Prostate gland (tissue), 2 donors: Measurements from ENCODE around the gene GRID1. TPM values are rescaled to one million over a fixed set of nuclear protein-coding genes. Genes with fewer than 3 reads are reported as not detected.

Experiments
- DNase-seq: peaks from one replicate; pipeline ENCODE4 v3.0.0-alpha.2; 2019; ENCODE audit warnings: low spot score
- H3K27ac ChIP-seq, 2 donors: fragments of 200-600 bp; sonication (generic); 2 replicates each; pipeline ENCODE4 v1.5.1; 2017 to 2019
- H3K27me3 ChIP-seq: fragments of 200-600 bp; sonication (generic); replicated peaks from 2 replicates; pipeline ENCODE4 v1.5.1; 2019; ENCODE audit not compliant: insufficient read depth
- H3K36me3 ChIP-seq, 2 donors: fragments of 200-600 bp; sonication (generic); 1 replicate in 1 of 2; 2 replicates in 1 of 2; pipeline versions ENCODE4 v1.5.1 to v1.8.1; 2017 to 2019
- H3K4me1 ChIP-seq: fragments of 200-600 bp; sonication (generic); replicated peaks from 2 replicates; pipeline ENCODE4 v1.5.1; 2019
- H3K4me3 ChIP-seq, 2 donors: fragments of 200-600 bp; sonication (generic); 2 replicates each; pipeline ENCODE4 v1.5.1; 2017 to 2019
- H3K9me3 ChIP-seq: fragments of 200-600 bp; sonication (generic); 2 replicates; pipeline ENCODE4 v1.5.1; 2017
- POLR2A ChIP-seq: fragments of 450-650 bp; IDR thresholded peaks from one replicate; pipeline ENCODE4 v1.6.1; 2016; ENCODE audit warnings: antibody characterized with exemption, mild to moderate bottlenecking
- POLR2AphosphoS5 ChIP-seq: sonication (generic); formaldehyde crosslinking; IDR thresholded peaks from one replicate; pipeline ENCODE4 v1.6.1; 2017; ENCODE audit warnings: antibody characterized with exemption
- WGBS: methylation state at CpG from one replicate; pipeline ENCODE4 v1.1.5; 2018; 5-methylcytosine and 5-hydroxymethylcytosine counted together
- intact Hi-C: fragments of 100-400 bp; cut with DNase I; formaldehyde crosslinking; loops from one replicate; pipeline ENCODE4 v1.14.2; 2022
- total RNA-seq, 2 donors: library from RNA; depleted of rRNA; stranded (reverse); fragments of >200 nt; gene quantifications; one replicate each; pipeline ENCODE4 v1.1.0, GENCODE V29; 2016
- TF ChIP-seq, protein P1 (sequence below), 4 experiments: fragments of 200-600 bp in 2 of 4; fragments of 450-650 bp in 2 of 4; sonication (generic) in 2 of 4; IDR thresholded peaks; 1 replicate in 3 of 4; 2 replicates in 1 of 4; pipeline ENCODE4 v1.5.1; 2016 to 2019; ENCODE audit warnings: antibody characterized with exemption in 4 of 4, mild to moderate bottlenecking in 2 of 4, moderate library complexity in 2 of 4

GRID1 gene
- total RNA-seq, 2 donors from 2014 or later, result 1.0 to 10.0 TPM

DNA sequence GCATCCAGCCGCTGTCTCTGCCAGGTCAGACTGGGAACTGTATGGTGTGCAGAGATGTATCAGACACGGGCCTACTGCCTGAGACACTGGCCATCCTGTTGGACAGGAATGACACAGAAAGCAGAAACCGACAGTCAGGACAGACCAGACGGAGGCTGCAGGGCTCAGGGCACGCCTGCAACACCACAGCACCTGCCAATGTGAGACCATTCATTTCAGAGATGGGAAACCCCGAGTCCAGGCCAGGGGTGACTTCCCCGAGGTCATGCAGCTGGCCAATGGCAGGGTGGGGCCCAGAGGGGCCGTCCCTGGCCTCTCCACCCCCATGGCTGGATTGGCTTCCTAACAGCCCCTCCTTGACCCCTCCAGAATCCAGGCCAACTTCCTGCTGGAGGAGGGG is 34.7 kb downstream of the GRID1 start:
- intact Hi-C loops, result no loop called here
- H3K4me1 ChIP-seq, result no peaks in the 10 kb centered on the region
- no peaks in the 10 kb centered on the region for H3K27me3 ChIP-seq
- H3K4me3 ChIP-seq, result no peak overlapping the region
- no peak for DNase-seq
- no peaks in the 10 kb centered on the region for H3K36me3 ChIP-seq
- TF ChIP-seq, protein P1, sequence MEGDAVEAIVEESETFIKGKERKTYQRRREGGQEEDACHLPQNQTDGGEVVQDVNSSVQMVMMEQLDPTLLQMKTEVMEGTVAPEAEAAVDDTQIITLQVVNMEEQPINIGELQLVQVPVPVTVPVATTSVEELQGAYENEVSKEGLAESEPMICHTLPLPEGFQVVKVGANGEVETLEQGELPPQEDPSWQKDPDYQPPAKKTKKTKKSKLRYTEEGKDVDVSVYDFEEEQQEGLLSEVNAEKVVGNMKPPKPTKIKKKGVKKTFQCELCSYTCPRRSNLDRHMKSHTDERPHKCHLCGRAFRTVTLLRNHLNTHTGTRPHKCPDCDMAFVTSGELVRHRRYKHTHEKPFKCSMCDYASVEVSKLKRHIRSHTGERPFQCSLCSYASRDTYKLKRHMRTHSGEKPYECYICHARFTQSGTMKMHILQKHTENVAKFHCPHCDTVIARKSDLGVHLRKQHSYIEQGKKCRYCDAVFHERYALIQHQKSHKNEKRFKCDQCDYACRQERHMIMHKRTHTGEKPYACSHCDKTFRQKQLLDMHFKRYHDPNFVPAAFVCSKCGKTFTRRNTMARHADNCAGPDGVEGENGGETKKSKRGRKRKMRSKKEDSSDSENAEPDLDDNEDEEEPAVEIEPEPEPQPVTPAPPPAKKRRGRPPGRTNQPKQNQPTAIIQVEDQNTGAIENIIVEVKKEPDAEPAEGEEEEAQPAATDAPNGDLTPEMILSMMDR (IDR thresholded peaks at IDR 0.05), result no peak
- TF ChIP-seq POLR2AphosphoS5, result no peak
- TF ChIP-seq POLR2A, result no peak
- 52% methylated on average over 8 of the region's 8 CpGs for WGBS
- H3K27ac ChIP-seq, result no peak overlapping the region
- no peaks in the 10 kb centered on the region for H3K9me3 ChIP-seq

DNA sequence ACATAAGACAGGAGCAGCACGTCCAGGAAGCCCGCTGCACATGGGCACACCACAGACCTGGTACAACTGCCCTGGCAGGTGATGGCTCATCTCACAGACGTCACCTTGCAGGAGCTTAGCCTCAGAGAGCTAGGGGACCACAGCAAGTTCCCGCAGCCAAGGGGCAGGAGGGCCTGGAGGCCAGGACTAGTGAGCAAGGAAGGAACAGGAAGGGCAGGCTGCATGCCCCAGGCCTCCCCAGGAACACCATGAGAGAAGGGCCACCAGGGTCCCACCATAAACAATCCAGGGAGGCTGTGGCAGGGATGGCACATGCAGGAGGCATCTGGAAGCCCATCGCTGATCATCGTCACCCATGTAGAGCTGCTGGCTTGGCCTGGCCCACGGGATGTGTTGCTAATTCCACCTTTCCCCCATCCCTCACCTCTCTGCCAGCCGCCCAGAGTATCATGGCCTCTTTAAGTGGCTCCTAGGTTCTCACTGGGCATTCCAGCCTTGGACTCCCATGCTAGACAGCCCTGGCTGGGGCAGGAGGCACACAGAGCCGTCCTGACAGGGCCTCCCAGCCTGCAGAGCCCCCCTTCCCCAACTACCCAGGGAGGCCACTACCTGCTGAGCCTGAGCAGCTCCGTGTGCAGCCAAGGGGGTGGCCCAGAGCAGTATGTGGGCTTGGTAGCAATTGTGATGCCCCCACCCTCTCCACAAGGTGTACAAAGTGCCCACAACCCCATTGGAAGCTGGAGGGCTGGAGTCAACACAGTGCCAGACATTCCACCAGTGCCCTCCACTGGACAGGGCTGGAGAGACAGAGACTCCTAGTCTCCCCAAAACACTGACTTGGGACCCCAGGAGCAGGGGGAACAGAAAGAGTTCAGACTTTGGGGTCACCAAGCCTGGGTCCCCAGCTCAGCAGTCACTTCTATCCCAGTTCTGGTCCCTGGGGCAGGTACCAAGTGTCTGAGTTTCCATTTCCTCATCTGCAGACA is 35.5 kb downstream of the GRID1 start:
- Histone ChIP-seq H3K4me3 (no peak overlapping the region), H3K9me3 (no peaks in the 10 kb centered on the region), H3K27ac (no peak overlapping the region), H3K27me3 (no peaks in the 10 kb centered on the region), H3K36me3 (no peaks in the 10 kb centered on the region), H3K4me1 (no peaks in the 10 kb centered on the region)
- DNase-seq, result no peak
- TF ChIP-seq POLR2A (no peak), POLR2AphosphoS5 (no peak)
- TF ChIP-seq, protein P1 (IDR thresholded peaks at IDR 0.05), result no peak
- WGBS, result 92% methylated on average over 9 of the region's 10 CpGs
- intact Hi-C loops, result no loop called here

DNA sequence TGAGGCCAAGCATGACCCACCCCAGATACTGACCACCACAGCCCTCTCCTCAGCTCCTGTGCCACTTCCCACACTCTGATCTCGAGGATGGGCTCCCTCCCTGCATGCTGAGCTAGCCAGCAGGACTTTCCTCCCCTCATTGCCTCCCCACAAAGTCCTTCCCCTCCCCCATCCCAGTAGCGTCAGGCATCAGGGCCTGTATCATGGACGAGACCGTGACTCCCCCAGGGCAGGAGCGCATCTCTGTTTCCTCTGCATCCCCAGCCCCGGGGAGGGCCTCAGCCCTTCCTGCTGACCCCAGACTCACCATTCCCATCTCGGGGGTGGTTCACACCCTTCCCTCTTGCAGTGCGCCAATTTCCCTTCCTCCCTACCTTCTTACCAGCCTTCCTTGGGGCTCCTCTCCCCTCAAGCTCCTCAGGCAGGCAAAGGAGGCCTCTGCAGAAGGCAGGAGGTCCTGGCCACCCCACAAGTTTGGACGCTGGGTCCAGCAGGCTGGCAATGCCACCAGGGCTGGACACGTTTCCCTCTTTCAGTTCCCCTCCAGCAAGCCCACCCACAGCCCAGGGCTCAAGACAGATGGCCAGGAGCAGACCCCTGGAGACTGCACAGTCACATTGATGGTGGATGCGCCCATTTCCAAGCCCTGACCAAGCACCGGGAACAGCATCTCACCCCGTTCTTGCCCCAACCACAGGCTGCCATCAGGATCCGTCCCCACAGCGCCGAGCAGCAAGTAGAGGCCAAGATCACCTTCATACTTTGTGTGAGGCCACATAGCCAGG is 36.5 kb downstream of the GRID1 start:
- DNase-seq, result no peak
- Histone ChIP-seq H3K4me1 (no peaks in the 10 kb centered on the region), H3K27ac (no peak overlapping the region), H3K27me3 (no peaks in the 10 kb centered on the region), H3K4me3 (no peak overlapping the region), H3K9me3 (no peaks in the 10 kb centered on the region), H3K36me3 (no peaks in the 10 kb centered on the region)
- no peak for TF ChIP-seq POLR2A
- TF ChIP-seq, protein P1 (IDR thresholded peaks at IDR 0.05), result no peak
- TF ChIP-seq POLR2AphosphoS5, result no peak
- 90% methylated on average over 16 of the region's 16 CpGs for WGBS
- intact Hi-C loops, result no loop called here

DNA sequence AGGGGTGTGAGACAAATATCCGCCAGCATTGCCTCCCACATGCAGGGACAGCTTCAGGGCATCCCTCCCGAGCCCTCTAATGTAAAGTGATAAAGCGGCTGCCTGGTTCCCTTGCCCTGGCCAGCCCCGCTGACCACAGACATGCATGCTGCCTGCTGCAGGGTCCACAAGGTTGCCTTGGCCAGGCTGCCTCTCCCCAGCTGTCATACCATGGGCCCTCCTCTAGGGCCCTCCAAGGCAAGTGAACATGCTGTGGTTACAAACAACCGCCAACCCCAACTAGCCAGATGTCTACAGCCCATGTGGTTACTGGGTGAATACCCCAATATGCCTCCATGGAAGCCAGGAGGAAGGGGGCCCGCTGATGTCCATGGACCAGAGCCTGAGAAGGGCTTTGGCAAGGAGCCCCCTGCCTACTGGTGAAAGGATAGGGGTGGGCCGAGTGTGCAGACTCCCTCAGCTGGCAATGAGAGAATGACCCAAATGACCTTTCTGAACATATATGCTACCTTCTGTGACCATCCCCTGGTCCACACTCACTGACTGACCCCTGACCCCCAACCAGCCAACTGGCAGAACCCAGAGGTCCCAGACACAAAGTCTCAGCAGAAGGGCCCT is 37.4 kb downstream of the GRID1 start:
- DNase-seq, result no peak
- no peaks in the 10 kb centered on the region for H3K4me1 ChIP-seq
- TF ChIP-seq POLR2AphosphoS5, result no peak
- TF ChIP-seq, protein P1 (IDR thresholded peaks at IDR 0.05), result no peak
- no peak for TF ChIP-seq POLR2A
- H3K36me3 ChIP-seq, result no peaks in the 10 kb centered on the region
- H3K9me3 ChIP-seq, result no peaks in the 10 kb centered on the region
- intact Hi-C loops, result no loop called here
- WGBS, result 84% methylated on average over 7 of the region's 7 CpGs
- no peaks in the 10 kb centered on the region for H3K27me3 ChIP-seq
- no peak overlapping the region for H3K4me3 ChIP-seq
- no peak overlapping the region for H3K27ac ChIP-seq
